Stomach (tissue), 4 donors: ENCODE results near the gene STRIP1.

ENCODE experiments used
- CTCF ChIP-seq, 7 experiments: fragments of 450-650 bp in 4 of 7; fragments of 200-600 bp in 3 of 7; sonication (generic) in 3 of 7; IDR thresholded peaks; one replicate each; pipeline ENCODE4 v1.5.1; 2016 to 2019; ENCODE audit warnings: antibody characterized with exemption in 7 of 7, control low read depth in 2 of 7, mild to moderate bottlenecking in 1 of 7
- EP300 ChIP-seq: sonication (generic); formaldehyde crosslinking; IDR thresholded peaks from one replicate; pipeline ENCODE4 v1.6.1; 2017; ENCODE audit warnings: antibody characterized with exemption
- POLR2A ChIP-seq, 4 donors: fragments of 450-650 bp; IDR thresholded peaks; one replicate each; pipeline ENCODE4 v1.6.1; 2016; ENCODE audit warnings: antibody characterized with exemption in 4 of 4, control low read depth in 2 of 4, mild to moderate bottlenecking in 1 of 4, moderate library complexity in 1 of 4

GRCh38 chr1:110049801-110050601, 15.6 kb downstream of the STRIP1 start:
- TF ChIP-seq POLR2A (IDR thresholded peaks at IDR 0.05), result no peak
- no peak for TF ChIP-seq CTCF (IDR thresholded peaks at IDR 0.05)
- no peak for TF ChIP-seq EP300
